SK-N-SH treated with all-trans-retinoic acid at 6 μM for 48 hours (cell line): ENCODE measurements around the gene CAB39L.

Experiments used
- OSR1 ChIP-seq: fragments of 250-450 bp; sonication (Bioruptor Pico); IDR thresholded peaks from 2 replicates; pipeline ENCODE4 v1.8.0; 2022; ENCODE audit warnings: moderate library complexity, mild to moderate bottlenecking, inconsistent platforms
- TF ChIP-seq, protein P1 (sequence below): fragments of 250-450 bp; sonication (Bioruptor Pico); IDR thresholded peaks from 2 replicates; pipeline ENCODE4 v1.5.1; 2020; ENCODE audit warnings: low read depth, mild to moderate bottlenecking, moderate library complexity

DNA sequence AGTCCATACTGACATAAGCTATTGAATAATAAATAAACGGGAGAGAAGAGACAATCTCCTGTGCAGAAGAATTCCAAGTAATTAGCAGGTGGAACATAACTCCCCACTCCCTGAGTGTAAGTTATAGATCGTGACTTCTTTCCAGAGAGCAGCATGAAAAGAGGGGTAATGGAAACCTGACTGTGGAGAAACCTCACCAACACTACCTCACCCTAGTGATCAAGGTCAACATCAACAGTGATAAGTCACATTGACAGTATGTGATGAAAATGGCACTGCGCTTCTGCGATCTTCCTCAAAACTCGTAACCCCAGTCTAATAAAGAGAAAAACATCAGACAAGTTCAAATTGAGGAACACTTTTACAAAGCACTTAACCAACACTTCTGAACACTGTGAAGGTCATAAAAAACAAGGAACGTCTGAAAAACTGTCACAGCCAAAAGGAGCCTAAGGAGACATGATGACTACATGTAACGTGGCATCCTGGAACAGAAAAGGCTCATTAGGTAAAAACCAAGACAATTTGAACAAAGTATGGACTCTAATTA is 19.8 kb downstream of the CAB39L start:
- TF ChIP-seq, protein P1, sequence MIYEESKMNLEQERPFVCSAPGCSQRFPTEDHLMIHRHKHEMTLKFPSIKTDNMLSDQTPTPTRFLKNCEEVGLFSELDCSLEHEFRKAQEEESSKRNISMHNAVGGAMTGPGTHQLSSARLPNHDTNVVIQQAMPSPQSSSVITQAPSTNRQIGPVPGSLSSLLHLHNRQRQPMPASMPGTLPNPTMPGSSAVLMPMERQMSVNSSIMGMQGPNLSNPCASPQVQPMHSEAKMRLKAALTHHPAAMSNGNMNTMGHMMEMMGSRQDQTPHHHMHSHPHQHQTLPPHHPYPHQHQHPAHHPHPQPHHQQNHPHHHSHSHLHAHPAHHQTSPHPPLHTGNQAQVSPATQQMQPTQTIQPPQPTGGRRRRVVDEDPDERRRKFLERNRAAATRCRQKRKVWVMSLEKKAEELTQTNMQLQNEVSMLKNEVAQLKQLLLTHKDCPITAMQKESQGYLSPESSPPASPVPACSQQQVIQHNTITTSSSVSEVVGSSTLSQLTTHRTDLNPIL: no peak
- no peak for TF ChIP-seq OSR1 (CRISPR knock-in tag)
